ENCODE data around the gene TRPC3.

Gene TRPC3

GRCh38 chr4:121875652-121876051 is 76.2 kb downstream of the TRPC3 start (continued):
- no peak for TF ChIP-seq BCL6B (tag by site-specific recombination; IDR thresholded peaks at IDR 0.05)
- no peak for TF ChIP-seq ZNF132 (tag by site-specific recombination; IDR thresholded peaks at IDR 0.05; ENCODE audit: borderline replicate concordance)
- TF ChIP-seq ZNF223 (tag by site-specific recombination; IDR thresholded peaks at IDR 0.05), result no peak
- TF ChIP-seq ZBTB8A (tag by site-specific recombination; IDR thresholded peaks at IDR 0.05), result no peak
- TF ChIP-seq ZNF18 (tag by site-specific recombination; IDR thresholded peaks at IDR 0.05), result no peak
- TF ChIP-seq ZBTB20 (tag by site-specific recombination; IDR thresholded peaks at IDR 0.05), result no peak
- TF ChIP-seq ZFP37 (tag by site-specific recombination; IDR thresholded peaks at IDR 0.05), result no peak
- TF ChIP-seq SP7 (tag by site-specific recombination; IDR thresholded peaks at IDR 0.05), result no peak
- no peak for TF ChIP-seq ZNF76 (tag by site-specific recombination; IDR thresholded peaks at IDR 0.05; ENCODE audit: borderline replicate concordance, low read depth)

GRCh38 chr4:121873604-121874003 is 78.3 kb downstream of the TRPC3 start:
- Histone ChIP-seq H3K27ac (ENCODE audit: extremely low read depth, low read depth, low read length) (no peak overlapping the region), H3K9me3 (ENCODE audit: control insufficient read depth, insufficient read depth, low read depth, low read length) (no peaks in the 10 kb centered on the region), H3K4me1 (ENCODE audit: control insufficient read depth, insufficient read depth, low read length) (no peaks in the 10 kb centered on the region), H3K36me3 (ENCODE audit: control insufficient read depth in 2 of 2, insufficient read depth in 1 of 2, low read length in 2 of 2) (no peaks in the 10 kb centered on the region), H3K4me3 (ENCODE audit: low read depth, low read length) (no peak overlapping the region)
- ChIA-PET CTCF (no interaction called here), POLR2A (no interaction called here)
- TF ChIP-seq KLF16 (tag by site-specific recombination; IDR thresholded peaks at IDR 0.05) (no peak), ZNF645 (tag by site-specific recombination; IDR thresholded peaks at IDR 0.05) (no peak), KLF1 (tag by site-specific recombination; IDR thresholded peaks at IDR 0.05) (no peak), ZNF555 (tag by site-specific recombination; conservative IDR thresholded peaks at IDR 0.05) (no peak), TSHZ1 (tag by site-specific recombination; IDR thresholded peaks at IDR 0.05; ENCODE audit: borderline replicate concordance) (no peak), HIC1 (tag by site-specific recombination; IDR thresholded peaks at IDR 0.05) (no peak), ZNF146 (tag by site-specific recombination; IDR thresholded peaks at IDR 0.05) (no peak), IKZF3 (tag by site-specific recombination; IDR thresholded peaks at IDR 0.05) (no peak), YY1 (tag by site-specific recombination; IDR thresholded peaks at IDR 0.05) (no peak), ZBTB49 (tag by site-specific recombination; IDR thresholded peaks at IDR 0.05; ENCODE audit: low read depth) (no peak), PBX3 (CRISPR knock-in tag; IDR thresholded peaks at IDR 0.05) (no peak)
